ENCODE results near the gene SYNE1.

- no peak for TF ChIP-seq CTCF (IDR thresholded peaks at IDR 0.05)
- TF ChIP-seq POLR2A (IDR thresholded peaks at IDR 0.05) = no peak
These were observed 164.8 kb downstream of the SYNE1 start for GRCh38 chr6:152472325-152472724.

Data from heart left ventricle (tissue), 13 donors.